CD14-positive monocyte (primary cell): Measurements from ENCODE around the gene LSS. TPM values are rescaled to one million over a fixed set of nuclear protein-coding genes. Genes with fewer than 3 reads are reported as not detected.

ENCODE experiments used
- DNase-seq, 3 donors: peaks; one replicate each; pipeline ENCODE4 v3.0.0-alpha.2; 2011 to 2022
- H2AFZ ChIP-seq: 2 replicates; pipeline ENCODE4 v1.6.0; 2012; ENCODE audit warnings: mild to moderate bottlenecking, low read depth, low read length, inconsistent platforms; ENCODE audit not compliant: insufficient read depth, poor library complexity, severe bottlenecking
- H3K27ac ChIP-seq, 2 donors: 1 replicate in 1 of 2; 2 replicates in 1 of 2; pipeline ENCODE4 v1.5.1; 2012 to 2013; ENCODE audit warnings: low read length in 2 of 2, control low read depth in 1 of 2, inconsistent platforms in 1 of 2, low read depth in 1 of 2, mild to moderate bottlenecking in 1 of 2
- H3K27me3 ChIP-seq, 2 donors: one replicate each; pipeline versions ENCODE4 v1.6.0 to v1.6.1; 2011 to 2013; ENCODE audit warnings: low read length in 2 of 2; ENCODE audit not compliant: control insufficient read depth in 2 of 2, insufficient read depth in 2 of 2
- H3K36me3 ChIP-seq, 2 donors: replicated peaks in 1 of 2; 1 replicate in 1 of 2; 2 replicates in 1 of 2; pipeline versions ENCODE4 v1.5.1 to v1.6.1; 2012 to 2013; ENCODE audit warnings: low read length in 2 of 2, control low read depth in 1 of 2, inconsistent platforms in 1 of 2, mild to moderate bottlenecking in 1 of 2; ENCODE audit not compliant: insufficient read depth in 2 of 2, control insufficient read depth in 1 of 2
- H3K4me1 ChIP-seq, 2 donors: 1 replicate in 1 of 2; 2 replicates in 1 of 2; pipeline versions ENCODE4 v1.5.1 to v1.6.1; 2012 to 2013; ENCODE audit warnings: low read length in 2 of 2, control low read depth in 1 of 2, inconsistent platforms in 1 of 2, mild to moderate bottlenecking in 1 of 2, moderate library complexity in 1 of 2; ENCODE audit not compliant: insufficient read depth in 2 of 2, control insufficient read depth in 1 of 2
- H3K4me2 ChIP-seq: replicated peaks from 2 replicates; pipeline ENCODE3; 2012; ENCODE audit warnings: low read length, moderate library complexity, mild to moderate bottlenecking; ENCODE audit not compliant: poor library complexity, severe bottlenecking; ENCODE audit errors: extremely low read depth
- H3K4me3 ChIP-seq, 3 experiments: fragments of 200-600 bp in 1 of 3; sonication (generic) in 1 of 3; replicated peaks in 1 of 3; 1 replicate in 2 of 3; 2 replicates in 1 of 3; pipeline ENCODE4 v1.5.1; 2011 to 2013; ENCODE audit warnings: low read length in 3 of 3, mild to moderate bottlenecking in 3 of 3, control low read depth in 2 of 3, low read depth in 2 of 3, inconsistent platforms in 1 of 3, moderate library complexity in 1 of 3
- H3K79me2 ChIP-seq: 2 replicates; pipeline ENCODE4 v1.6.0; 2012; ENCODE audit warnings: mild to moderate bottlenecking, control low read depth, inconsistent platforms, low read length, moderate library complexity; ENCODE audit not compliant: insufficient read depth
- H3K9ac ChIP-seq: 2 replicates; pipeline ENCODE4 v1.6.0; 2017; ENCODE audit warnings: low read length, mild to moderate bottlenecking; ENCODE audit not compliant: insufficient read depth, poor library complexity, severe bottlenecking
- H3K9me3 ChIP-seq, 2 donors: replicated peaks in 1 of 2; 1 replicate in 1 of 2; 2 replicates in 1 of 2; pipeline versions ENCODE4 v1.5.1 to v1.6.1; 2012 to 2013; ENCODE audit warnings: low read length in 2 of 2, control low read depth in 1 of 2; ENCODE audit not compliant: control insufficient read depth in 1 of 2, insufficient read depth in 1 of 2
- H4K20me1 ChIP-seq: 2 replicates; pipeline ENCODE4 v1.6.0; 2012; ENCODE audit warnings: mild to moderate bottlenecking, low read length, control low read depth, moderate library complexity; ENCODE audit not compliant: insufficient read depth
- H3K27ac Mint-ChIP-seq, 7 donors: one replicate each; pipeline ENCODE4 v1.8.0; 2020; ENCODE audit warnings: mild to moderate bottlenecking in 7 of 7, mixed read lengths in 7 of 7, moderate library complexity in 6 of 7, inconsistent platforms in 2 of 7
- H3K27me3 Mint-ChIP-seq, 3 donors: one replicate each; pipeline ENCODE4 v1.8.0; 2021 to 2022; ENCODE audit warnings: low read depth in 3 of 3, mild to moderate bottlenecking in 3 of 3, mixed read lengths in 3 of 3, moderate library complexity in 3 of 3, inconsistent platforms in 1 of 3
- H3K36me3 Mint-ChIP-seq, 2 donors: one replicate each; pipeline ENCODE4 v1.8.0; 2020; ENCODE audit warnings: mixed read lengths in 2 of 2, inconsistent platforms in 1 of 2, mild to moderate bottlenecking in 1 of 2
- H3K4me1 Mint-ChIP-seq: one replicate; pipeline ENCODE4 v1.8.0; 2020; ENCODE audit warnings: mild to moderate bottlenecking, mixed read lengths
- H3K4me3 Mint-ChIP-seq, 2 donors: one replicate each; pipeline ENCODE4 v1.8.0; 2020; ENCODE audit warnings: mild to moderate bottlenecking in 2 of 2, mixed read lengths in 2 of 2, moderate library complexity in 1 of 2
- H3K9me3 Mint-ChIP-seq, 7 donors: one replicate each; pipeline ENCODE4 v1.8.0; 2020 to 2022; ENCODE audit warnings: mixed read lengths in 7 of 7, mild to moderate bottlenecking in 6 of 7, moderate library complexity in 6 of 7, inconsistent platforms in 2 of 7
- CTCF ChIP-seq: fragments of 200-600 bp; IDR thresholded peaks from one replicate; pipeline ENCODE4 v1.8.0; 2022; ENCODE audit warnings: antibody characterized with exemption, mild to moderate bottlenecking
- WGBS: methylation state at CpG from one replicate; pipeline ENCODE4 v1.1.5; 2013; ENCODE audit warnings: missing lambda C conversion rate; ENCODE audit not compliant: insufficient coverage; 5-methylcytosine and 5-hydroxymethylcytosine counted together
- intact Hi-C, 2 donors: fragments of 100-400 bp; cut with micrococcal nuclease; formaldehyde crosslinking; loops; one replicate each; pipeline versions ENCODE4 v1.15.0 to v1.15.1; 2023
- polyA plus RNA-seq, 3 donors: library from polyadenylated mRNA; depleted of rRNA in 1 of 3; unstranded in 2 of 3; stranded (reverse) in 1 of 3; fragments of 300-500 nt in 2 of 3; fragments of >200 nt in 1 of 3; fragmentation: Illumina TruSeq in 2 of 3; gene quantifications; 1 replicate in 2 of 3; 2 replicates in 1 of 3; pipeline ENCODE4 v1.2.3, GENCODE V29; 2012 to 2021

The LSS gene
- polyA plus RNA-seq, 3 donors = 4.1 to 20.0 (median 4.9) TPM

GRCh38 chr21:46139686-46140085 is 88.9 kb downstream of the LSS start:
- peaks cover 0 to 8% of the 10 kb centered on the region in 2 donors for H3K9me3 ChIP-seq
- DNase-seq = no peak
- Mint-ChIP-seq H3K9me3 (peaks cover 0 to 8% (median 4%) of the 10 kb centered on the region in 7 donors), H3K27me3 (peaks cover 0 to 9% (median 5%) of the 10 kb centered on the region in 3 donors), H3K36me3 (no peaks in the 10 kb centered on the region), H3K4me1 (peaks cover 7% of the 10 kb centered on the region), H3K4me3 (no peak overlapping the region), H3K27ac (peak overlapping the region in 1 of 7 donors; percentile 33)
- no peaks in the 10 kb centered on the region for H3K36me3 ChIP-seq
- 98% methylated on average over 8 of the region's 15 CpGs for WGBS
- H3K4me3 ChIP-seq = no peak overlapping the region
- no peak overlapping the region for H2AFZ ChIP-seq
- intact Hi-C loops = no loop called here
- H4K20me1 ChIP-seq = no peaks in the 10 kb centered on the region
- no peaks in the 10 kb centered on the region for H3K27me3 ChIP-seq
- H3K27ac ChIP-seq = no peak overlapping the region
- H3K79me2 ChIP-seq = no peaks in the 10 kb centered on the region
- peaks cover 3 to 4% of the 10 kb centered on the region in 2 donors for H3K4me1 ChIP-seq
- no peak overlapping the region for H3K4me2 ChIP-seq
- no peak for TF ChIP-seq CTCF
- no peak overlapping the region for H3K9ac ChIP-seq

GRCh38 chr21:46138383-46138970 is 90.1 kb downstream of the LSS start:
- H3K36me3 ChIP-seq = no peaks in the 10 kb centered on the region
- peaks cover 0 to 8% of the 10 kb centered on the region in 2 donors for H3K9me3 ChIP-seq
- 70% methylated on average over 27 of the region's 28 CpGs for WGBS
- Mint-ChIP-seq H3K27me3 (peaks cover 0 to 7% (median 7%) of the 10 kb centered on the region in 3 donors), H3K36me3 (no peaks in the 10 kb centered on the region), H3K27ac (no peak overlapping the region), H3K4me3 (no peak overlapping the region), H3K4me1 (peaks cover under 1% of the 10 kb centered on the region), H3K9me3 (peaks cover 0 to 8% (median 4%) of the 10 kb centered on the region in 7 donors)
- TF ChIP-seq CTCF = no peak
- H3K79me2 ChIP-seq = no peaks in the 10 kb centered on the region
- no peak overlapping the region for H3K27ac ChIP-seq
- no peaks in the 10 kb centered on the region for H4K20me1 ChIP-seq
- no peak overlapping the region for H3K9ac ChIP-seq
- H3K4me1 ChIP-seq = no peaks in the 10 kb centered on the region
- DNase-seq = no peak
- H2AFZ ChIP-seq = no peak overlapping the region
- intact Hi-C loops = no loop called here
- H3K27me3 ChIP-seq = no peaks in the 10 kb centered on the region
- no peak overlapping the region for H3K4me2 ChIP-seq
- no peak overlapping the region for H3K4me3 ChIP-seq

Other genes with a start within 250 kb of the LSS start
- gene COL6A1, start 247.0 kb downstream of the LSS start, polyA plus RNA-seq = under 1 TPM; 0.08 to 0.11 (median 0.10) TPM
- gene COL6A2, start 130.7 kb downstream of the LSS start, polyA plus RNA-seq = under 1 TPM in 1 of 3 donors, not detected in 2; 0.01 TPM
- not detected for gene FTCD, start 73.2 kb downstream of the LSS start, polyA plus RNA-seq
- gene SPATC1L, start 44.3 kb downstream of the LSS start, polyA plus RNA-seq = 1 to 10 TPM; 3.3 to 6.7 (median 5.8) TPM
- gene MCM3AP, start 56.8 kb upstream of the LSS start, polyA plus RNA-seq = 10 to 100 TPM; 30.9 to 62.4 (median 32.7) TPM
- 1 to 10 TPM; 4.1 to 8.6 (median 5.2) TPM for gene YBEY, start 57.6 kb upstream of the LSS start, polyA plus RNA-seq
- under 1 TPM; 0.15 to 0.73 (median 0.21) TPM for gene C21orf58, start 95.1 kb upstream of the LSS start, polyA plus RNA-seq
- gene PCNT, start 95.4 kb upstream of the LSS start, polyA plus RNA-seq = 10 to 100 TPM in 1 of 3 donors, 1 to 10 TPM in 2; 4.2 to 16.3 (median 5.1) TPM
- 10 to 100 TPM in 1 of 3 donors, 1 to 10 TPM in 2; 4.6 to 55.4 (median 6.1) TPM for gene DIP2A, start 230.1 kb upstream of the LSS start, polyA plus RNA-seq